RWPE1 (cell line): ENCODE results near the gene DOCK4.
A peak's percentile ranks its signal among the peaks of the same experiment; 100 is the strongest.

Source experiments
- CTCF ChIA-PET: fragments of 350-600 bp; sonication (Branson Sonifier 250); formaldehyde crosslinking; extraction: SDS; loops from one replicate; lab custom pipeline; 2021; lab: Yijun Ruan, JAX
- POLR2A ChIA-PET: fragments of 400-600 bp; formaldehyde crosslinking; extraction: SDS; loops from one replicate; lab custom pipeline; 2020; ENCODE audit warnings: antibody characterized with exemption; ENCODE audit not compliant: low non-redundant PET; lab: Yijun Ruan, JAX
- DNase-seq: peaks from one replicate; pipeline ENCODE4 v3.0.0; 2012; ENCODE audit warnings: low spot score
- H3K27ac ChIP-seq: fragments of 450-650 bp; 2 replicates; pipeline ENCODE4 v1.5.1; 2017
- CTCF ChIP-seq: fragments of 450-650 bp; conservative IDR thresholded peaks from 2 replicates; pipeline ENCODE4 v1.5.1; 2017; ENCODE audit warnings: low read depth, mild to moderate bottlenecking

Gene DOCK4

DNA sequence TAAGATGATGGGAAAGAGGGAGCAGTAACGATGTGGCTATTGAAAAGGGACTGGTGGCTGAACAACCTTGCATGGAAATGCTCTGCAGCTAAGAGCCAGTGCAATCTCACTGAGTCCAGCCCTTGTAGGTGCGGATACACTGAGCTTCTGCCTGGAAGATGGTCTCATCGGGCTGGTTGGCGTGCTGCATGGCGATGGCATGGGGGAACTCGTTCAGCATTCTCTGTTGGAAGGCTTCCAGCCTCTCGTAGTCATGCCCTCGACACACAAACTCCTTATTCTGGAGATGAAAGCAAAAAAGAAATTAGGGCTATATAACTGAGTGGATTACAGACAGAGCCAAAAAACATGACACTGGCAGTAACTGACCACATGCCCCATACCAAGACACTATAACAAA lies 446.2 kb downstream of the DOCK4 start:
- DNase-seq: no peak
- ChIA-PET POLR2A (no interaction called here), CTCF (interaction anchor here (0.5 to 0.6 kb wide), 2 partner anchors 65 to 736 kb away, joined by 3 read pairs; no protein-coding TSS in a partner anchor)
- H3K27ac ChIP-seq: no peak overlapping the region
- no peak for TF ChIP-seq CTCF

DNA sequence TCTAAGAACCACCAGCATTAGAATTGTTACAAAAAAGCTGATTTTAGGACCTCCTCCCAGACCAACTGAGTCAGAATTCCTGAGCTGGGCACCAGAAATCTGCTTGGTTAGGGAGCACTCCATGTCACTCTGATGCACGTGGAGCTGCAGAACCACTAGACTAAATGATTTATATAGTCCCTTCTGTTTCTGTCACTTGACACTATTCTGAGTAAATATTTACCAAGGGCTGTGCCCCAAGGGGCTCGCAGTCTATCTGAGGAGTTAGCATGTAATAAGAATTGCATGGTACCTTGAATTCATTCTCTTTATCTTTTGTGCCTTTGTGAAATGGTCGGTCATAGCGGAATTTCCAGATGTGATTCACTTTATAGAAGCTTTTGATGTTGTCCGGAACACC lies 447.9 kb downstream of the DOCK4 start:
- TF ChIP-seq CTCF: no peak
- DNase-seq: no peak
- ChIA-PET CTCF (interaction anchor here (0.6 kb wide), 1 partner anchor 634 kb away, joined by 6 read pairs; no protein-coding TSS in a partner anchor), POLR2A (interaction anchor here (0.6 kb wide), 1 partner anchor 104 kb away, joined by 8 read pairs; no protein-coding TSS in a partner anchor)
- no peak overlapping the region for H3K27ac ChIP-seq

- TF ChIP-seq CTCF: no peak
- no peak overlapping the region for H3K27ac ChIP-seq
- no peak for DNase-seq
- POLR2A ChIA-PET: no interaction called here
- CTCF ChIA-PET: no interaction called here
These were observed 449.5 kb downstream of the DOCK4 start for GRCh38 chr7:111756687-111757178.

- no peak for TF ChIP-seq CTCF
- CTCF ChIA-PET: interaction anchor here (0.7 to 4.1 kb wide), 2 partner anchors 100 to 771 kb away, joined by 3 to 15 read pairs; no protein-coding TSS in a partner anchor
- DNase-seq: no peak
- POLR2A ChIA-PET: interaction anchor here (0.6 kb wide), 1 partner anchor 1176 kb away, joined by 4 read pairs; no protein-coding TSS in a partner anchor
- H3K27ac ChIP-seq: no peak overlapping the region
These were observed 450.8 kb downstream of the DOCK4 start for GRCh38 chr7:111755383-111755782.

DNA sequence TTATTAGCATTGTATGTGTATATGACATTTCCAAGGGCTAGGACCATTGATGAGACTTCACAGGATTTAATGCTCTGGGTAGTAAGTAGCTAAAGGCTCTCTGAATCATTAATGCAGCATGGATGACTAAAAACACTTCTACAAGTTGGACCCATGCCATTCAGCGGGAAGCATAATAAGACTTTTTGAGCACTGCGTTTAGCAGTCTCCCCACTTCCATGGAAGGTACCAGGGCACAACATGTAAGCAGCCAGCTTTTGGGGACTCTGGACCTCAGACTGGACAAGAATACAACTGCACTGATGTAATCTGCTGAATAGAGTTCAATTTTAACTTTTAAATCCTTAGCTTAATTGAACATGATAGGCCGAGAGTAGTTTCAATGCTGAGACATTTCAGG lies 452.2 kb downstream of the DOCK4 start:
- POLR2A ChIA-PET: no interaction called here

DNA sequence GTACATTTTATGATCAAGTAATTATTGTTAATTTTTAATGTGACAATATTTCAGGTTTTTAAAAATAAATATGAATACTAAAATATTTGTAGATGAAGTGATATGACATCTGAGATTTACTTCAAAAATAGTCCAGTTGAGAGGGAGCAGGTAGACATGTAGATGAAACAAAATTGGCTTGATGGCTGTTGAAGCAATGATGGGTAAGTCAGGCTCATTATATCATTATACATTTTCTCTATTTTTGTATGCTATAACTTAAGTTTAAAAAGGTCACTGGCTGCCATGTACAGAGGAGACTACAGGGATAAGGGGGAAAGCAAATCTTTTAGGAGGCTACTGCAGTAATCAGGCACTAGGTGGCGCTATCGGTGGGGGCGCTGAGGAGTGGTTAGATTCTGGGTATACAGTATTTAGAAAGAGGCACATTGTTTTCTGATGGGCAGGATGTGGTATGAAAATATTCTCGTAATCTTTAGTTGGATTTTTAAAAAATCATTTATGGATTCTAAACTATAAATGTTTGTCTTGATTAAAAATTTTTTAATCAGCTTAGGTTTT lies 454.1 kb downstream of the DOCK4 start:
- peak; percentile 63 for DNase-seq
- peak; percentile 97 for TF ChIP-seq CTCF
- H3K27ac ChIP-seq: no peak overlapping the region
- POLR2A ChIA-PET: no interaction called here
- CTCF ChIA-PET: interaction anchor here (0.6 to 4.1 kb wide), 9 partner anchors 9 to 1864 kb away, joined by 3 to 15 read pairs (median 4); no protein-coding TSS in a partner anchor

More for the DNA sequence above, 452.2 kb downstream of the DOCK4 start:
- no peak for TF ChIP-seq CTCF
- no peak for DNase-seq
- CTCF ChIA-PET: interaction anchor here (0.6 to 4.1 kb wide), 6 partner anchors 10 to 262 kb away, joined by 3 to 15 read pairs (median 4); no protein-coding TSS in a partner anchor
- no peak overlapping the region for H3K27ac ChIP-seq
